Measurements from ENCODE around the gene MIA2.
A peak's percentile ranks its signal among the peaks of the same experiment; 100 is the strongest.

DNA sequence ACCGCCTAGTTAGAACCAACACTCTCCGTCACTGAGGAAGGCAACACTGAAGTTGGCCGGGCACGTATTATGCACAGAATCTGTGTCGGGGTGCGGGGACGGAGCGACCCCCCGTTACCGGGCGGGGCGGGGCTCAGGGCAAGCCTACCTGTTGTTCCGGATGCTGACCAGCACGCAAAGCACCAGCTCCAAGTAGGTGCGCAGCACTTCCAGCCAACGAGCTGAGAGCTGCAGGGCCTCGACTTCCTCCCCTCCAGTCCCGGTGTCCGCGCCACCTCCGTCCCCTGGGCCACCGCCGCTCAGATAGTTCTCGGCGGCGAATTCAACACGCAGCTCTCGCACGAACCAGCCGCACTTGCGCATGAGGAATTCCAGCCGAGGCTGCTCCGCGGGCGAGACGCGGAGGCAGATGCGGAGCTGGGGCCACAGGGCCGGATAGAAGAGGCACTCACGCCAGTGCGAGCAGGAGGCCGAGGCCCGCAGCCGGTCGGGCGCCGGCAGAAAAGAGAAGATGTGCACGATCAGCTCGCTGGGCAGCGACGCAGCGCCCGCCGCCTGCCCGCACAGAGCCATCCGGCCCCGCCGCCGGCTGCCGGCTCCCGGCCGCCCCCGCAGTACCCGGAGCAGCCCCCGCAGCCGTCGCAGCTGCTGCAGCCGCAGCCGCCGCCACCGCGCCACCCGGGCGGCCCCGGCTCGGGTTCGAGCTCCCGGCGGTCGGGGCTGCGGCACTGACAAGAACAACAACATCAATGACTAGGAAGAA, 197.9 kb downstream of the MIA2 start:
- TF ChIP-seq, protein P1, sequence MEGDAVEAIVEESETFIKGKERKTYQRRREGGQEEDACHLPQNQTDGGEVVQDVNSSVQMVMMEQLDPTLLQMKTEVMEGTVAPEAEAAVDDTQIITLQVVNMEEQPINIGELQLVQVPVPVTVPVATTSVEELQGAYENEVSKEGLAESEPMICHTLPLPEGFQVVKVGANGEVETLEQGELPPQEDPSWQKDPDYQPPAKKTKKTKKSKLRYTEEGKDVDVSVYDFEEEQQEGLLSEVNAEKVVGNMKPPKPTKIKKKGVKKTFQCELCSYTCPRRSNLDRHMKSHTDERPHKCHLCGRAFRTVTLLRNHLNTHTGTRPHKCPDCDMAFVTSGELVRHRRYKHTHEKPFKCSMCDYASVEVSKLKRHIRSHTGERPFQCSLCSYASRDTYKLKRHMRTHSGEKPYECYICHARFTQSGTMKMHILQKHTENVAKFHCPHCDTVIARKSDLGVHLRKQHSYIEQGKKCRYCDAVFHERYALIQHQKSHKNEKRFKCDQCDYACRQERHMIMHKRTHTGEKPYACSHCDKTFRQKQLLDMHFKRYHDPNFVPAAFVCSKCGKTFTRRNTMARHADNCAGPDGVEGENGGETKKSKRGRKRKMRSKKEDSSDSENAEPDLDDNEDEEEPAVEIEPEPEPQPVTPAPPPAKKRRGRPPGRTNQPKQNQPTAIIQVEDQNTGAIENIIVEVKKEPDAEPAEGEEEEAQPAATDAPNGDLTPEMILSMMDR (IDR thresholded peaks at IDR 0.05), result no peak
- peak; percentile 26 to 46 (median 44) for TF ChIP-seq POLR2A (IDR thresholded peaks at IDR 0.05)

Data from body of pancreas (tissue), 4 donors.